Suprapubic skin (tissue), 4 donors: ENCODE data around the gene MCF2L2. TPM values are rescaled to one million over a fixed set of nuclear protein-coding genes. Genes with fewer than 3 reads are reported as not detected.

Experiments used
- DNase-seq, 2 donors: peaks; one replicate each; pipeline ENCODE4 v3.0.0-alpha.2; 2019; ENCODE audit warnings: low spot score in 2 of 2
- H3K27ac ChIP-seq: fragments of 200-600 bp; sonication (generic); one replicate; pipeline ENCODE4 v1.5.1; 2019
- H3K27me3 ChIP-seq: fragments of 200-600 bp; sonication (generic); one replicate; pipeline ENCODE4 v1.5.1; 2019
- H3K36me3 ChIP-seq: fragments of 200-600 bp; sonication (generic); one replicate; pipeline ENCODE4 v1.5.1; 2019
- H3K4me1 ChIP-seq: fragments of 200-600 bp; sonication (generic); one replicate; pipeline ENCODE4 v1.5.1; 2019
- H3K4me3 ChIP-seq: fragments of 200-600 bp; sonication (generic); one replicate; pipeline ENCODE4 v1.5.1; 2019; ENCODE audit warnings: mild to moderate bottlenecking
- H3K9me3 ChIP-seq: fragments of 200-600 bp; sonication (generic); one replicate; pipeline ENCODE4 v1.5.1; 2019
- EP300 ChIP-seq: sonication (generic); formaldehyde crosslinking; IDR thresholded peaks from one replicate; pipeline ENCODE4 v1.6.1; 2017; ENCODE audit warnings: antibody characterized with exemption
- POLR2A ChIP-seq, 2 donors: fragments of 450-650 bp; IDR thresholded peaks; one replicate each; pipeline ENCODE4 v1.6.1; 2017; ENCODE audit warnings: antibody characterized with exemption in 2 of 2, mild to moderate bottlenecking in 2 of 2, moderate library complexity in 2 of 2
- POLR2AphosphoS5 ChIP-seq, 3 donors: sonication (generic); formaldehyde crosslinking; IDR thresholded peaks; one replicate each; pipeline ENCODE4 v1.6.1; 2017; ENCODE audit warnings: antibody characterized with exemption in 3 of 3
- WGBS: methylation state at CpG from one replicate; pipeline ENCODE4 v1.1.5; 2018; 5-methylcytosine and 5-hydroxymethylcytosine counted together
- total RNA-seq, 4 donors: library from RNA; depleted of rRNA; stranded (reverse); fragments of >200 nt; gene quantifications; one replicate each; pipeline ENCODE4 v1.1.0, GENCODE V29; 2016
- TF ChIP-seq, protein P1 (sequence below), 2 donors: fragments of 200-600 bp in 1 of 2; fragments of 450-650 bp in 1 of 2; sonication (generic) in 1 of 2; IDR thresholded peaks; one replicate each; pipeline ENCODE4 v1.5.1; 2016 to 2019; ENCODE audit warnings: antibody characterized with exemption in 2 of 2, mild to moderate bottlenecking in 1 of 2, moderate library complexity in 1 of 2

The MCF2L2 gene
- total RNA-seq, 4 donors from 2014 or later = 0.36 to 2.2 (median 0.64) TPM

DNA sequence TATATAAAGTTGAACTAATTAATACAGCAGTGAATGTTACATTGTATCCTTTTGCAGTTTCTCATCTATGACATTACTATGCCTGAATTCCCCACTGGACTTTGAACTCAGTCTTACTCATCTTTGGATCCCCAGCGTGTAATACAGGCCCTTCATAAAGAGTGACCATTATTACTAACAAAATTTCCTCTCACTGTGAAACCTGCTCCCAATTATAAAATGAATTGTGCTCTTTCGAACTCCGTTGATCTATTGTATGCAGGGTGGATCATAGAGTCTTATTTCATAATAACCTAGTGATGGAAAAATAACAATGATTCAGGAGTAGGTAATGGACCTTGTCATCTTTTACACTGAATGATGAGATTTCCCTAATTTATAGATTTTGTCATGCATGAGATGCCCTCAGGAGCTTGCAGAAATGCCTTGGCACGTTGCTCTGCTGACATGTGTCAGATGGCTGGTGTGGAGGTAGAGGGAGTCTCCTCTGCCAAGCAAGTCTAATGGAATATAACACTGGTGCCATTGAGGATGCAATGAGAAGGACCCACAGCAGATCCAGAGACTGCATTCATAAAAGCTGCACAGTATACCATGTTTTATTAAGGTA is 149.8 kb downstream of the MCF2L2 start:
- Histone ChIP-seq H3K9me3 (no peaks in the 10 kb centered on the region), H3K4me3 (no peak overlapping the region), H3K27ac (no peak overlapping the region), H3K36me3 (no peaks in the 10 kb centered on the region), H3K4me1 (peaks cover 6% of the 10 kb centered on the region), H3K27me3 (no peaks in the 10 kb centered on the region)
- DNase-seq = no peak
- no peak for TF ChIP-seq EP300
- TF ChIP-seq, protein P1, sequence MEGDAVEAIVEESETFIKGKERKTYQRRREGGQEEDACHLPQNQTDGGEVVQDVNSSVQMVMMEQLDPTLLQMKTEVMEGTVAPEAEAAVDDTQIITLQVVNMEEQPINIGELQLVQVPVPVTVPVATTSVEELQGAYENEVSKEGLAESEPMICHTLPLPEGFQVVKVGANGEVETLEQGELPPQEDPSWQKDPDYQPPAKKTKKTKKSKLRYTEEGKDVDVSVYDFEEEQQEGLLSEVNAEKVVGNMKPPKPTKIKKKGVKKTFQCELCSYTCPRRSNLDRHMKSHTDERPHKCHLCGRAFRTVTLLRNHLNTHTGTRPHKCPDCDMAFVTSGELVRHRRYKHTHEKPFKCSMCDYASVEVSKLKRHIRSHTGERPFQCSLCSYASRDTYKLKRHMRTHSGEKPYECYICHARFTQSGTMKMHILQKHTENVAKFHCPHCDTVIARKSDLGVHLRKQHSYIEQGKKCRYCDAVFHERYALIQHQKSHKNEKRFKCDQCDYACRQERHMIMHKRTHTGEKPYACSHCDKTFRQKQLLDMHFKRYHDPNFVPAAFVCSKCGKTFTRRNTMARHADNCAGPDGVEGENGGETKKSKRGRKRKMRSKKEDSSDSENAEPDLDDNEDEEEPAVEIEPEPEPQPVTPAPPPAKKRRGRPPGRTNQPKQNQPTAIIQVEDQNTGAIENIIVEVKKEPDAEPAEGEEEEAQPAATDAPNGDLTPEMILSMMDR (IDR thresholded peaks at IDR 0.05) = no peak
- TF ChIP-seq POLR2A (IDR thresholded peaks at IDR 0.05) = no peak
- TF ChIP-seq POLR2AphosphoS5 (IDR thresholded peaks at IDR 0.05) = no peak
- 57% methylated on average over 4 of the region's 4 CpGs for WGBS

DNA sequence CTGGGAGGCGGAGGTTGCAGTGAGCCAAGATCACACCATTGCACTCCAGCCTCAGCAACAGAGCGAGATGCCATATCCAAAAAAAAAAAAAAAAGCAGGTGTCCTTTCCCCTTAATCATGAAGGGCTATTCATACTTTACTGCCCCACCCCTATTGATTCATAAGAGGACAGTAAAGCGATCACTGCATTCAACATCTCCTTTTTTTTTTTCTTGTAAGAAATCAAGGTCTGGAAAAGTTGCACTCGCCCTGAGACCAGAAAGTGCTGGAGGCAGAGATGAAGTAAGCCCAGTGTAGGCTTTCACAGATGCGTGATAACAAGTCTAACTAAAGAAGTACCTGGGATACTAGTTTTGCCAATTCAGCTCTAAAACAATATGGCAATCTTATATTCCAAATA is 151.2 kb downstream of the MCF2L2 start:
- no peak overlapping the region for H3K4me3 ChIP-seq
- no peaks in the 10 kb centered on the region for H3K36me3 ChIP-seq
- no peak overlapping the region for H3K27ac ChIP-seq
- whole genome bisulfite sequencing = 94% methylated on average over 5 of the region's 5 CpGs
- TF ChIP-seq POLR2A (IDR thresholded peaks at IDR 0.05) = no peak
- TF ChIP-seq POLR2AphosphoS5 (IDR thresholded peaks at IDR 0.05) = no peak
- TF ChIP-seq, protein P1 (IDR thresholded peaks at IDR 0.05) = no peak
- TF ChIP-seq EP300 = no peak
- no peaks in the 10 kb centered on the region for H3K9me3 ChIP-seq
- H3K27me3 ChIP-seq = no peaks in the 10 kb centered on the region
- DNase-seq = no peak
- peaks cover 10% of the 10 kb centered on the region for H3K4me1 ChIP-seq

DNA sequence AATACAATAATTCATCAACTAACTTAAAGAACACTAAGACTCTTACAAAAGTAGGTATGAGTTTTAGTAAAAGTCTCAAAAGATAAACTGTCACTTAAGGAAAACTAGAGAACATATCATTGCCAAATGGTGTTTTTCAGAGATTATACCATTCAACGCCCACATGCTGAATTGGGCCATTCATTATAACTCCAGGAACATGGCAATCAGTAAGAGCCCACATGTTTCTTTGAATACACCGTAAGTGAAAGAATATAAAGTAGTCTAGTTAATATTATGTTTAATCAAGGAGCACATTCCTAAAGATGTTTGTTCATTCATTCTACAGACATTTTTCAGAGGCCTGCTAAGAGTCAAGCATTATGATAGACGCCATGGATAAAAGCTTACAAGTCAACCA is 152.5 kb downstream of the MCF2L2 start:
- peaks cover 10% of the 10 kb centered on the region for H3K4me1 ChIP-seq
- TF ChIP-seq POLR2AphosphoS5 (IDR thresholded peaks at IDR 0.05) (no peak), EP300 (no peak), POLR2A (IDR thresholded peaks at IDR 0.05) (no peak)
- TF ChIP-seq, protein P1 (IDR thresholded peaks at IDR 0.05) = no peak
- no peak for DNase-seq
- no peaks in the 10 kb centered on the region for H3K36me3 ChIP-seq
- no peaks in the 10 kb centered on the region for H3K9me3 ChIP-seq
- H3K27me3 ChIP-seq = no peaks in the 10 kb centered on the region
- no peak overlapping the region for H3K27ac ChIP-seq
- no peak overlapping the region for H3K4me3 ChIP-seq
- 81% methylated on average over 3 of the region's 3 CpGs for WGBS

DNA sequence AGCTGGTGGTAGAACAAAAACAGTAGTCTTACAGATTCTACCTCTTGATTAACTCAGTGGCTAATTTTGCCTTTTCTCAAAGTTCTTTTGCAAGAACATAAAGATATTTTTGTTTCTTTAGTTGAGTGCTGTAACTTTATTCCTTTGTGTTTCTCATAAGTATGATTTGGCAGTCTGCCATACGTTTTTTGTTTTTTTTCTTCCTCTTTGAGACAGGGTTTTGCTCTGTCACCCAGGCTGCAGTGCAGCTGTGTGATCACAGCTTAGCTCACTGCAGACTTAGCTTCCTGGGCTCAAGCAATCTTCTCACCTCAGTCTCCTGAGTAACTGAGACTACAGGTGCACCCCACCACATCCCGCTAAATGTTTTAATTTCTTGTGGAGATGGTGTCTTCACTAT is 153.0 kb downstream of the MCF2L2 start:
- H3K27ac ChIP-seq = no peak overlapping the region
- WGBS = 41% methylated on average over 2 of the region's 2 CpGs
- no peaks in the 10 kb centered on the region for H3K27me3 ChIP-seq
- no peaks in the 10 kb centered on the region for H3K36me3 ChIP-seq
- H3K9me3 ChIP-seq = no peaks in the 10 kb centered on the region
- TF ChIP-seq, protein P1 (IDR thresholded peaks at IDR 0.05) = no peak
- TF ChIP-seq POLR2AphosphoS5 (IDR thresholded peaks at IDR 0.05) = no peak
- no peak for TF ChIP-seq POLR2A (IDR thresholded peaks at IDR 0.05)
- no peak for TF ChIP-seq EP300
- no peak for DNase-seq
- peaks cover 10% of the 10 kb centered on the region for H3K4me1 ChIP-seq
- H3K4me3 ChIP-seq = no peak overlapping the region

DNA sequence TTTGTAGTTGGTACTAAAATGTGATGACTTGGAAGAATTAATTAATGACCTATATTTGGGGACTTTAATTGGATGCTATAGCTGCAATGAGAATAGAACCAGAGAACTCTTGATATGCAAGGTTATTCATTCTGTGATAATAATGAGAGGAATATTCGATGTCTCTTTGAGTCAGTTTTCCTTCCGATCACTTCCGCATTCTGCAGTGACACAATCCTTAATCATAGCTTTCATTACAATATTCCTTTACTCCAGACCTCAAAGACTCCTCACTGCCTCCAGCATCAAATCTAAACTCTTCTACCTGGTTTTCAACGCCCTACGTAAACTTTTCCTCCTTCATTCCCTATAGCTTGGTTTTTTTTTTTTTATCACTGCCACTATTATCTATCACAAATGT is 153.8 kb downstream of the MCF2L2 start:
- Histone ChIP-seq H3K4me1 (peaks cover 13% of the 10 kb centered on the region), H3K27ac (no peak overlapping the region), H3K4me3 (no peak overlapping the region), H3K27me3 (no peaks in the 10 kb centered on the region), H3K9me3 (no peaks in the 10 kb centered on the region), H3K36me3 (no peaks in the 10 kb centered on the region)
- DNase-seq = no peak
- 87% methylated on average over 5 of the region's 5 CpGs for WGBS
- TF ChIP-seq EP300 (no peak), POLR2A (IDR thresholded peaks at IDR 0.05) (no peak), POLR2AphosphoS5 (IDR thresholded peaks at IDR 0.05) (no peak)
- TF ChIP-seq, protein P1 (IDR thresholded peaks at IDR 0.05) = no peak
